Measurements from ENCODE around the gene PPIL3. TPM values are rescaled to one million over a fixed set of nuclear protein-coding genes. Genes with fewer than 3 reads are reported as not detected.

The PPIL3 gene
- total RNA-seq, 2 experiments from 2014 or later, result 81.3 to 82.2 TPM

DNA sequence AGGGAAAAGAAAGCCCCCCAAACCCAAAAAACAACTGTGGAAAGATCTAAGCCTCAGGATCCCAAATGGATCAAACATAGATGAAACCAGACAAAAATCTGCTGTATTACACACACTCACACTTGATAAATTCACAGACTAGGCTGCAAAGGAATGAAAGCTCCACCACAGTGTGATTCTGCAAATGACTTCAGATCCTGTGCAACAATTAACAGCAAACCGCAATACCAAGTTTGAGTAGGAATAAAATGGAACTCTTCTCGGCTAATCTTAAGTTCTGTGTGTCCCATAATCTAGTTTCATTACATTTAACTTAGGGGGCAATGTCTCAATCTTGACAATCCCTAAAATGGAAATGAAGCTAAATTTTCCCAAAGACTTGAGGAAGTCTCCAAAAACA is 36.3 kb downstream of the PPIL3 start:
- no peak for DNase-seq
- intact Hi-C loops (cut with micrococcal nuclease), result no loop called here
- CTCF ChIA-PET, result no interaction called here
- no peak overlapping the region for H3K4me3 Mint-ChIP-seq
- H3K27ac Mint-ChIP-seq, result no peak overlapping the region
- H3K9me3 Mint-ChIP-seq, result no peaks in the 10 kb centered on the region
- H3K4me1 Mint-ChIP-seq (ENCODE audit: low read depth), result peaks cover 12% of the 10 kb centered on the region
- peaks cover 55% of the 10 kb centered on the region for H3K36me3 Mint-ChIP-seq (ENCODE audit: low read depth)
- no peaks in the 10 kb centered on the region for H3K27me3 Mint-ChIP-seq (ENCODE audit: low read depth)

DNA sequence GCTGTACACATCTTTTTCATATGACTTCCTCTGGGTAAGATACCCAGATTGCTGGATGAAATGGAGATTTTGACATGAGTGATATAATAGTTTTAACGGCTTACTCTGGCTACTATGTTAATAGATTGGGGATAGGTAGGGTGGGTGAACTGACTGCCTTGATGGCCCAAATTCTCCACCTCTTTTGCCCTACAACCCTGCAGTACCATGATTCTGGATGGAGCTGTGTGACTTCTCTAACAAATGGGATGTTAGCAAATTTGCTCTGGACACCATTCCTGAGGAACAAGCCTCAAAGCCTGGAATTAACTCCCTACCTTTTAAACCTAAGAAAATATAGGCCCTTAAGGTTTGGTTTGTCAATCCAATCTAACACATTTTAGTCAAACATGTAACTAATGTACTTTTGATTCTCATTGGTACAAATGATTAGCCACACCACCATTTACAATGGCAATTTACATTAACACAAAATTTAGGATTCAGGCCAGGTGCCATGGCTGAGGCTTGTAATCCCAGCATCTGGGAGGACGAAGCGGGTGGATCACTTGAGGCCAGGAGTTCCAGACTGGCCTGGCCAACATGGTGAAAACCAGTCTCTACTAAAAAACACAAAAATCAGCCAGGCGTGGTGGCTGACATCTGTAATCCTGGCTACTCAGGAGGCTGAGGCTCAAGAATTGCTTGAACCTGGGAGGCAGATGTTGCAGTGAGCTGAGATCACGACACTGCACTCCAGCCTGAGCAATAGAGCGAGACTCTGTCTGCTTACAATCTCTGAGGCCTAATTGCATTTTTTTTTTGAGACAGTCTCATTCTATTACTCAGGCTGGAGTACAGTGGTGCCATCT is 37.3 kb downstream of the PPIL3 start:
- no peak for DNase-seq
- intact Hi-C loops (cut with micrococcal nuclease), result no loop called here
- Mint-ChIP-seq H3K36me3 (ENCODE audit: low read depth) (peaks cover 45% of the 10 kb centered on the region), H3K9me3 (no peaks in the 10 kb centered on the region), H3K27ac (no peak overlapping the region), H3K4me1 (ENCODE audit: low read depth) (peaks cover 2% of the 10 kb centered on the region), H3K27me3 (ENCODE audit: low read depth) (no peaks in the 10 kb centered on the region), H3K4me3 (no peak overlapping the region)
- CTCF ChIA-PET, result no interaction called here

DNA sequence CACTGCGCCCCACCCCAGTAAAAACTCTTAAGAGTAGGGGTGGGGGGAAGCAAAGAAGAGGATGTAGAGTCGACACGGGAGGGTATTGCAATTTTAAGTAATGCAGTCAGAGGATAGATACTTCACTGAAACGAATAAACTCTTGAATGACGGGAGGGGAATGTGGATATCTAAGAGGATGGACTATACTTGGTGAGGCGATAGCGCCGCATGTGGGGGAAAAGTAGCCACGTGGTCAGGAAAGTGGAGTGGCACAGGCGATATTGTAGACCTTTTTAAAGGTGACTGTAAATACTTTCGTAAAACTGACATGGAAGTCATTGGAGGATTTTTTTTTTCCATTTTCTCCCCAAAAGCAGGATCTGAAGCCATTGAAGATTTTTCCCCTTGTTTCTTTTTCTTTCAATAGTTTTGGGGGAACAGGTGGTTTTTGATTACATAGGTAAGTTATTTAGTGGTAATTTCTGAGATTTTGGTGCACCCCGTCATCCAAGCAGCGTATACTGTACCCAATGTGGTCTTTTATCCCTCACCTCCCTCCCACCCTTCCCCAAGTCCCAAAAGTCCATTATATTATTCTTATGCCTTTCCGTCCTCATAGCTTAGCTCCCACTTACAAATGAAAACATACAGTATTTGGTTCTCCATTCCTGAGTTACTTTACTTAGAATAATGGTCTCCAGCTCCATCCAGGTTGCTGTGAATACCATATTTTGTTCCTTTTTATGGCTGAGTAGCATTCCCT is 38.2 kb downstream of the PPIL3 start:
- Mint-ChIP-seq H3K9me3 (no peaks in the 10 kb centered on the region), H3K36me3 (ENCODE audit: low read depth) (peaks cover 40% of the 10 kb centered on the region), H3K4me1 (ENCODE audit: low read depth) (no peaks in the 10 kb centered on the region), H3K27ac (no peak overlapping the region), H3K4me3 (no peak overlapping the region), H3K27me3 (ENCODE audit: low read depth) (no peaks in the 10 kb centered on the region)
- CTCF ChIA-PET, result no interaction called here
- no peak for DNase-seq
- intact Hi-C loops (cut with micrococcal nuclease), result no loop called here

DNA sequence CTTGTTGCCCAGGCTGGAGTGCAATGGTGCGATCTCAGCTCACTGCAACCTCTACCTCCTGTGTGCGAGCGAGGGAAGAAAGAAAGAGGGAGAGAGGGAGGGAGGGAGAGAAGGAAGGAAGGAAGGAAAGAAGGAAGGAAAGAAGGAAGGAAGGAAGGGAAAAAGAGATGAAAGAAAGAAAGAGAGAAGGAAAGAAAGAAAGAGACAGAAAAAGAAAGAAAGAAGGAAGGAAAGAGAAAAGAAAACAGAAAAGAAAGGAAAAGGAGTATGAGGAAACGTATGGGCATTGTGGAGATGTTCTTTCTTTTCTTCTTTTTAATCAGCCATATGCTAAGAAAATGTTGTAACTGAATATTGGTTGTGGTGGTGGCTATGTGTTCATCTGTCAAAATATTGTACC is 40.9 kb downstream of the PPIL3 start:
- Mint-ChIP-seq H3K27me3 (ENCODE audit: low read depth) (no peaks in the 10 kb centered on the region), H3K27ac (no peak overlapping the region), H3K4me1 (ENCODE audit: low read depth) (no peaks in the 10 kb centered on the region), H3K9me3 (no peaks in the 10 kb centered on the region), H3K4me3 (no peak overlapping the region), H3K36me3 (ENCODE audit: low read depth) (peaks cover 22% of the 10 kb centered on the region)
- no peak for DNase-seq
- intact Hi-C loops (cut with micrococcal nuclease), result no loop called here
- CTCF ChIA-PET, result interaction anchor here (1.3 kb wide), 2 partner anchors 34 to 144 kb away, joined by 3 read pairs; no protein-coding TSS in a partner anchor

GRCh38 chr2:200847269-200847668 is 41.6 kb downstream of the PPIL3 start:
- Mint-ChIP-seq H3K36me3 (ENCODE audit: low read depth) (peaks cover 16% of the 10 kb centered on the region), H3K27me3 (ENCODE audit: low read depth) (no peaks in the 10 kb centered on the region), H3K4me3 (no peak overlapping the region), H3K27ac (no peak overlapping the region), H3K4me1 (ENCODE audit: low read depth) (no peaks in the 10 kb centered on the region), H3K9me3 (no peaks in the 10 kb centered on the region)
- no peak for DNase-seq
- CTCF ChIA-PET, result no interaction called here
- intact Hi-C loops (cut with micrococcal nuclease), result no loop called here

- H3K36me3 Mint-ChIP-seq (ENCODE audit: low read depth), result peaks cover 3% of the 10 kb centered on the region
- H3K27ac Mint-ChIP-seq, result no peak overlapping the region
- no peaks in the 10 kb centered on the region for H3K9me3 Mint-ChIP-seq
- CTCF ChIA-PET, result interaction anchor here (0.7 to 1.4 kb wide), 3 partner anchors 105 to 159 kb away, joined by 3 to 4 read pairs (median 3); no protein-coding TSS in a partner anchor
- no peaks in the 10 kb centered on the region for H3K27me3 Mint-ChIP-seq (ENCODE audit: low read depth)
- no peak overlapping the region for H3K4me3 Mint-ChIP-seq
- no peaks in the 10 kb centered on the region for H3K4me1 Mint-ChIP-seq (ENCODE audit: low read depth)
- no peak for DNase-seq
- intact Hi-C loops (cut with micrococcal nuclease), result no loop called here
Measured at GRCh38 chr2:200845669-200846325, 43.1 kb downstream of the PPIL3 start.

- CTCF ChIA-PET, result interaction anchor here (1.4 kb wide), 1 partner anchor 132 kb away, joined by 4 read pairs; no protein-coding TSS in a partner anchor
- Mint-ChIP-seq H3K27ac (no peak overlapping the region), H3K27me3 (ENCODE audit: low read depth) (no peaks in the 10 kb centered on the region), H3K4me1 (ENCODE audit: low read depth) (no peaks in the 10 kb centered on the region), H3K4me3 (no peak overlapping the region), H3K36me3 (ENCODE audit: low read depth) (no peaks in the 10 kb centered on the region), H3K9me3 (no peaks in the 10 kb centered on the region)
- intact Hi-C loops (cut with micrococcal nuclease), result no loop called here
- DNase-seq, result no peak
Measured at GRCh38 chr2:200845194-200845593, 43.7 kb downstream of the PPIL3 start.

- DNase-seq, result no peak
- no peak overlapping the region for H3K4me3 Mint-ChIP-seq
- no peaks in the 10 kb centered on the region for H3K4me1 Mint-ChIP-seq (ENCODE audit: low read depth)
- no peaks in the 10 kb centered on the region for H3K36me3 Mint-ChIP-seq (ENCODE audit: low read depth)
- H3K9me3 Mint-ChIP-seq, result no peaks in the 10 kb centered on the region
- intact Hi-C loops (cut with micrococcal nuclease), result no loop called here
- CTCF ChIA-PET, result interaction anchor here (0.6 to 1.4 kb wide), 2 partner anchors 25 to 131 kb away, joined by 3 to 4 read pairs; no protein-coding TSS in a partner anchor
- no peak overlapping the region for H3K27ac Mint-ChIP-seq
- H3K27me3 Mint-ChIP-seq (ENCODE audit: low read depth), result no peaks in the 10 kb centered on the region
Measured at GRCh38 chr2:200843993-200844948, 44.6 kb downstream of the PPIL3 start.

DNA sequence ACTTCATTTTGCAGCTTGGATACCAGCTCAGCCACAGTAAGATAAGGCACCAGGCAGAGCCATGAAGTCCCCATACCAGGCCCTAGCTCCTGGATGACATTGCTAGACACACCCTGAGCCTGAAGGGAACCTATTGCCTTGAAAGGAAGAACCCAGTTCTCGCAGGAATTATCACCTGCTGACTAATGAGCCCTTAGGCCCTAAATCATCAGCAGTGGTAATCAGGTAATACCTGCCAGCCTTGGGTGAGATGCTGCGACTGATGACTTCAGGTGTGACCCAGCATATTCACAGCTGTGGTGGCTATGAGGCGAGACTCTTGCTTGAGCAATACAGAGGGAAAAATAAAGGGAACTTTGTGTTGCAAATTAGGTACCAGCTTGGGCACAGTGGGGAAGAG is 49.4 kb downstream of the PPIL3 start:
- CTCF ChIA-PET, result interaction anchor here (0.8 kb wide), 1 partner anchor 134 kb away, joined by 3 read pairs; no protein-coding TSS in a partner anchor
- intact Hi-C loops (cut with micrococcal nuclease), result no loop called here

DNA sequence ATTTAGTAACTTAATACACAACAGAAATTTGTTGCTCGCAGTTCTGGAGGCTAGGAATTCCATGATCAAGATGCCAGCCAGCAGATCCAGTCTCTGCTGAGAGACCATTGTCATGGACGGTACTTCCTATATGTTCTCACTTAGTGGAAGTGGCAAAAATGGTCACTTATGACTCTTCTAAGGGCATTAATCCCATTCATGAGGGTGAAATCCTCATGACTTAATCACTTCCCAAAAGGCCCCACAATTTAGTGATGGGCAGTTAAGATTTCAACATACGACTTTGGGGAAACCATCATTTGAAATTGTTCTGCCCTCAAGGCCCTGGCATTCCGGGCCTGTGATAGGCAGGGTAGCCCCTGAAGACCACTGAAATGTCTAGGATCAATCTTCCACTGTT is 54.2 kb downstream of the PPIL3 start:
- CTCF ChIA-PET, result no interaction called here
- Mint-ChIP-seq H3K36me3 (ENCODE audit: low read depth) (peaks cover 4% of the 10 kb centered on the region), H3K27me3 (ENCODE audit: low read depth) (no peaks in the 10 kb centered on the region), H3K27ac (no peak overlapping the region), H3K4me3 (no peak overlapping the region), H3K9me3 (peaks cover 10% of the 10 kb centered on the region), H3K4me1 (ENCODE audit: low read depth) (no peaks in the 10 kb centered on the region)
- intact Hi-C loops (cut with micrococcal nuclease), result no loop called here
- no peak for DNase-seq

More for the DNA sequence above, 49.4 kb downstream of the PPIL3 start:
- Mint-ChIP-seq H3K4me3 (no peak overlapping the region), H3K36me3 (ENCODE audit: low read depth) (peaks cover 4% of the 10 kb centered on the region), H3K4me1 (ENCODE audit: low read depth) (no peaks in the 10 kb centered on the region), H3K27me3 (ENCODE audit: low read depth) (no peaks in the 10 kb centered on the region), H3K27ac (no peak overlapping the region), H3K9me3 (peaks cover 10% of the 10 kb centered on the region)
- DNase-seq, result no peak

DNA sequence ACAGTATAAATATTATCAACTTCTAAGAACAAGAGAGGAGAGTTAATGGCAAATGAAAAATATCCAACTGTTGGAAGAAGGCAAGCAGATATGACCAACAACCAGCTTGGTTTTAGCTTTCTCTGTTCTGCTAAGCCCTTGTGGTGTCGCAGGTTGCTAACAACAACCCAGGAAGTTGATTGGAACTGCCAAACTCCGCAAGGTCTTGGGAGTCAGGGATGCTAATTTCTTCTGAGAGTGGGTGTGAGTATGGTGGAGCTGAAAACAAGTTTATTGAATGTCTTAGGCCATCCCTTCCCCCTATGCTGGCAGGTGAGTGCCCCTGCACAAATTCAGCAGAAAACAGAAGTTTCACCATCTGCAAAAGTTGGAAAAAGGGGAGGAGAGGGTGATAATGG is 59.6 kb downstream of the PPIL3 start:
- Mint-ChIP-seq H3K4me1 (ENCODE audit: low read depth) (no peaks in the 10 kb centered on the region), H3K4me3 (no peak overlapping the region), H3K27ac (no peak overlapping the region), H3K27me3 (ENCODE audit: low read depth) (no peaks in the 10 kb centered on the region), H3K9me3 (no peaks in the 10 kb centered on the region), H3K36me3 (ENCODE audit: low read depth) (peaks cover 4% of the 10 kb centered on the region)
- DNase-seq, result no peak
- intact Hi-C loops (cut with micrococcal nuclease), result no loop called here
- CTCF ChIA-PET, result interaction anchor here (0.5 kb wide), 1 partner anchor 162 kb away, joined by 4 read pairs; no protein-coding TSS in a partner anchor
